ENCODE data around the gene SPSB1.

- TF ChIP-seq NFIC (IDR thresholded peaks at IDR 0.05) (no peak), EP300 (IDR thresholded peaks at IDR 0.05; ENCODE audit: borderline replicate concordance) (no peak), REST (IDR thresholded peaks at IDR 0.05; ENCODE audit: low read depth) (no peak), MAX (IDR thresholded peaks at IDR 0.05) (no peak), YY1 (IDR thresholded peaks at IDR 0.05; ENCODE audit: low read depth) (no peak), USF1 (IDR thresholded peaks at IDR 0.05) (no peak), RAD21 (IDR thresholded peaks at IDR 0.05; ENCODE audit: low read depth) (no peak), TAF1 (IDR thresholded peaks at IDR 0.05; ENCODE audit: low read depth) (no peak), EGR1 (IDR thresholded peaks at IDR 0.05) (no peak)
These were observed 16.4 kb downstream of the SPSB1 start for GRCh38 chr1:9309080-9309479.
